ENCODE results near the gene ASPSCR1. TPM values are rescaled to one million over a fixed set of nuclear protein-coding genes. Genes with fewer than 3 reads are reported as not detected.
A peak's percentile ranks its signal among the peaks of the same experiment; 100 is the strongest.

The ASPSCR1 gene
- total RNA-seq, 1 donor from 2014 or later = 25.6 TPM

- TF ChIP-seq, protein P1, sequence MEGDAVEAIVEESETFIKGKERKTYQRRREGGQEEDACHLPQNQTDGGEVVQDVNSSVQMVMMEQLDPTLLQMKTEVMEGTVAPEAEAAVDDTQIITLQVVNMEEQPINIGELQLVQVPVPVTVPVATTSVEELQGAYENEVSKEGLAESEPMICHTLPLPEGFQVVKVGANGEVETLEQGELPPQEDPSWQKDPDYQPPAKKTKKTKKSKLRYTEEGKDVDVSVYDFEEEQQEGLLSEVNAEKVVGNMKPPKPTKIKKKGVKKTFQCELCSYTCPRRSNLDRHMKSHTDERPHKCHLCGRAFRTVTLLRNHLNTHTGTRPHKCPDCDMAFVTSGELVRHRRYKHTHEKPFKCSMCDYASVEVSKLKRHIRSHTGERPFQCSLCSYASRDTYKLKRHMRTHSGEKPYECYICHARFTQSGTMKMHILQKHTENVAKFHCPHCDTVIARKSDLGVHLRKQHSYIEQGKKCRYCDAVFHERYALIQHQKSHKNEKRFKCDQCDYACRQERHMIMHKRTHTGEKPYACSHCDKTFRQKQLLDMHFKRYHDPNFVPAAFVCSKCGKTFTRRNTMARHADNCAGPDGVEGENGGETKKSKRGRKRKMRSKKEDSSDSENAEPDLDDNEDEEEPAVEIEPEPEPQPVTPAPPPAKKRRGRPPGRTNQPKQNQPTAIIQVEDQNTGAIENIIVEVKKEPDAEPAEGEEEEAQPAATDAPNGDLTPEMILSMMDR (IDR thresholded peaks at IDR 0.05; ENCODE audit: unreplicated experiment) = no peak
- H3K27ac Mint-ChIP-seq (ENCODE audit: unreplicated experiment) = no peak overlapping the region
- H3K4me1 Mint-ChIP-seq (ENCODE audit: unreplicated experiment) = peaks cover 11% of the 10 kb centered on the region
- no peak overlapping the region for H3K4me3 Mint-ChIP-seq (ENCODE audit: unreplicated experiment)
- H3K9me3 Mint-ChIP-seq (ENCODE audit: unreplicated experiment) = no peaks in the 10 kb centered on the region
- DNase-seq (ENCODE audit: low spot score) = peak; percentile 7
- no peaks in the 10 kb centered on the region for H3K36me3 Mint-ChIP-seq (ENCODE audit: low read depth, unreplicated experiment)
- H3K27me3 Mint-ChIP-seq (ENCODE audit: unreplicated experiment) = peaks cover 16% of the 10 kb centered on the region
Measured at GRCh38 chr17:81939218-81939617, 38.2 kb upstream of the ASPSCR1 start.

GRCh38 chr17:81939881-81940385 is 37.5 kb upstream of the ASPSCR1 start:
- H3K36me3 Mint-ChIP-seq (ENCODE audit: low read depth, unreplicated experiment) = no peaks in the 10 kb centered on the region
- H3K27me3 Mint-ChIP-seq (ENCODE audit: unreplicated experiment) = peaks cover 16% of the 10 kb centered on the region
- no peaks in the 10 kb centered on the region for H3K9me3 Mint-ChIP-seq (ENCODE audit: unreplicated experiment)
- TF ChIP-seq, protein P1 (IDR thresholded peaks at IDR 0.05; ENCODE audit: unreplicated experiment) = no peak
- no peak overlapping the region for H3K27ac Mint-ChIP-seq (ENCODE audit: unreplicated experiment)
- H3K4me1 Mint-ChIP-seq (ENCODE audit: unreplicated experiment) = peaks cover 11% of the 10 kb centered on the region
- peak; percentile 3 for DNase-seq (ENCODE audit: low spot score)
- H3K4me3 Mint-ChIP-seq (ENCODE audit: unreplicated experiment) = no peak overlapping the region

DNA sequence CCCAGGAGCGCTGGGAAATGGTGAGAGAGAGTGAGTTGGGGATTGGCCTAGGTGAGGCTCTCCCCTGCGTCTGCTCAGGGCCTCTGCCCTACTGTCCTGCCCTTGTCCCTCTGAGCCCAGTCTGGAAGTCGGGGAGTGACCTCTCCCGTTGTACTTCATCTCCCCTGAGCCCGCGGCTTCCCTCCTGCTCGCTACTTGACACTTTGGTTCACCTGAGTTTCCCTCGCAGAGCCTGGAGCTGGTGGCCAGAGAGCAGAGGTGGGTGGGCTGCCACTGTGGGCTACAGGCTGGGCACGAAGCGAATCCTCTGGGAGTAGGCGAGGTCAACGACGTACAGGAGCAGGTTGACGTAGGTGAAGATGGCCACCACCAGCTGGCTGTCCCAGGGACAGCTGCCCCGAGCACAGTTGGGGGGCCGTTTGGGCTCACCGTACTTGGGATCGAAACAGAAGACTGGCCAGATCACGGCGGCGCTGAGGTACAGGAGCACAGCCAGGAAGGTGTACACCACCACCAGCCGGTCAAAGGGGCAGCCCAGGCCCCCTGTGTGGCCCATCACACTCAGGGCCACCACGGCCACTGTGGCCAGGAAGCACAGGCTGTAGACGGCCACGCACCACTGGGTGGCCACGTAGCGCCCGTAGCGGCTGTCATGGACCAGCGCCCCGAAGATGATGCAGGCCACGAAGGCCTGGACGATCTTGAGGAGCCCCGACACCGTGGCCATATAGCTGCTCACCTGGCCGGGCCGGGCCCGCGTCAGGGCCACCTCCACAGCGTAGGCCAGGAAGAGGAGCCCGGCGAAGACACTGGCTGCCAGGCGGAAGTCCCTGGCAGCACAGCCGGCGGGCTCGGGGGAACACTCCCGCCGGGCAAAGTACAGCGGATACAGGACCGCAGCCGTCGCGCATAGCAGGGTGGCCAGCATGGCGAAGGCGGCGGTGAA is 36.6 kb upstream of the ASPSCR1 start:
- H3K27ac Mint-ChIP-seq (ENCODE audit: unreplicated experiment) = no peak overlapping the region
- peaks cover 8% of the 10 kb centered on the region for H3K4me1 Mint-ChIP-seq (ENCODE audit: unreplicated experiment)

GRCh38 chr17:81941484-81942166 is 35.8 kb upstream of the ASPSCR1 start:
- Mint-ChIP-seq H3K27me3 (ENCODE audit: unreplicated experiment) (peaks cover 10% of the 10 kb centered on the region), H3K4me1 (ENCODE audit: unreplicated experiment) (peaks cover 7% of the 10 kb centered on the region), H3K36me3 (ENCODE audit: low read depth, unreplicated experiment) (no peaks in the 10 kb centered on the region), H3K4me3 (ENCODE audit: unreplicated experiment) (no peak overlapping the region), H3K9me3 (ENCODE audit: unreplicated experiment) (no peaks in the 10 kb centered on the region), H3K27ac (ENCODE audit: unreplicated experiment) (no peak overlapping the region)
- TF ChIP-seq, protein P1 (IDR thresholded peaks at IDR 0.05; ENCODE audit: unreplicated experiment) = no peak
- DNase-seq (ENCODE audit: low spot score) = no peak

More for the DNA sequence above, 36.6 kb upstream of the ASPSCR1 start:
- TF ChIP-seq, protein P1 (IDR thresholded peaks at IDR 0.05; ENCODE audit: unreplicated experiment) = no peak
- Mint-ChIP-seq H3K9me3 (ENCODE audit: unreplicated experiment) (no peaks in the 10 kb centered on the region), H3K36me3 (ENCODE audit: low read depth, unreplicated experiment) (no peaks in the 10 kb centered on the region), H3K27me3 (ENCODE audit: unreplicated experiment) (peaks cover 12% of the 10 kb centered on the region), H3K4me3 (ENCODE audit: unreplicated experiment) (no peak overlapping the region)
- DNase-seq (ENCODE audit: low spot score) = no peak

Data from endothelial cell (in vitro differentiated cells).